ENCODE measurements around the gene HOXD4. TPM values are rescaled to one million over a fixed set of nuclear protein-coding genes. Genes with fewer than 3 reads are reported as not detected.
A peak's percentile ranks its signal among the peaks of the same experiment; 100 is the strongest.

HOXD4 gene
- total RNA-seq, 4 donors from 2014 or later, result 2.2 to 2.6 TPM; not detected in 2

- DNase-seq (ENCODE audit: low spot score in 2 of 2), result peak in 1 of 2 donors; percentile 56
- intact Hi-C loops (cut with DNase I; ENCODE audit: low total_unique reads), result no loop called here
- no peak for TF ChIP-seq POLR2A (IDR thresholded peaks at IDR 0.05)
- no peak for TF ChIP-seq CTCF (IDR thresholded peaks at IDR 0.05)
- 27 to 42% methylated on average over 9 to 12 of the region's 12 CpGs for WGBS, 2 donors
- H3K4me3 ChIP-seq (ENCODE audit: low read depth, poor library complexity, severe bottlenecking), result no peak overlapping the region
Measured at GRCh38 chr2:176177580-176178037, 26.3 kb downstream of the HOXD4 start.

DNA sequence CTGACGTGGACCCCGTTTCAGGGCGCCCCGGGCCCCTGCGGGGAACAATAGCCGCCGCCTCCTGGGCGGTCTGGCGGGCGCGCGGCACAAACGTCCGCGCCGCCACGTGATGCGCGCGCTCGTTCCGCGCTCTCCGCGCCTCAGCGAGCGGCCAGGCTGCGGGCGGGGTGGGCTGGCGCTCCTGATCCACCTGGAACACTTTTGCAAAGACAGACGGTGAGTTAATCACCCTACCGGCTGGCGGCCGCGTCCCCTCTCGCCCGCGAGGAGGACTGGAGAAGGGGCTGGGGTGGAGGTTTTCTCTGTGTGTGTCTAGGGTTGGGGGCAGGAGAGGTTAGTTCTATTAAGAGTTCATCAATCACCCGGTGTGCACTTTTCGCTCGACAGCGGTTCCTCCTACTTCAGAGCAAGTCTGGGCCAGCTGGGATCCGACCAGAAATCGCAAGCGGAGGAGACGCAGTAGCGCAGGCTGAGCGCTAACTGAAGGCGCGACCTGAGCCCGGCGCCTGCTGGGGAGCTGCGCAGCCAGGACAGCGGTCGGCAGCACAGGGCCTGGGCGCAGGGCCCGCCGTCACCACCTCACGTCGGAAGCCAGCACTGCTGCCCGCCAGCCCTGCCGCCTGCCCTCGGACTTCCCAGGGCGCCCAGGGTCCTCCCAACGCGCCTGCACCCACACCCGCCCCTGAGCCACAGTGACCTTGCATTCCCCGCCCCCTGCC lies 26.8 kb downstream of the HOXD4 start:
- intact Hi-C loops (cut with DNase I; ENCODE audit: low total_unique reads), result no loop called here
- no peak overlapping the region for H3K4me3 ChIP-seq (ENCODE audit: low read depth, poor library complexity, severe bottlenecking)
- no peak for TF ChIP-seq POLR2A (IDR thresholded peaks at IDR 0.05)
- TF ChIP-seq CTCF (IDR thresholded peaks at IDR 0.05), result no peak
- peak in 1 of 2 donors; percentile 82 for DNase-seq (ENCODE audit: low spot score in 2 of 2)
- 3 to 7% methylated on average over 29 to 48 of the region's 68 CpGs for WGBS, 2 donors

GRCh38 chr2:176178757-176179295 lies 27.5 kb downstream of the HOXD4 start:
- intact Hi-C loops (cut with DNase I; ENCODE audit: low total_unique reads), result no loop called here
- no peak overlapping the region for H3K4me3 ChIP-seq (ENCODE audit: low read depth, poor library complexity, severe bottlenecking)
- TF ChIP-seq POLR2A (IDR thresholded peaks at IDR 0.05) (no peak), CTCF (IDR thresholded peaks at IDR 0.05) (no peak)
- no peak for DNase-seq (ENCODE audit: low spot score in 2 of 2)
- 20 to 23% methylated on average over 7 of the region's 7 CpGs for WGBS, 2 donors

DNA sequence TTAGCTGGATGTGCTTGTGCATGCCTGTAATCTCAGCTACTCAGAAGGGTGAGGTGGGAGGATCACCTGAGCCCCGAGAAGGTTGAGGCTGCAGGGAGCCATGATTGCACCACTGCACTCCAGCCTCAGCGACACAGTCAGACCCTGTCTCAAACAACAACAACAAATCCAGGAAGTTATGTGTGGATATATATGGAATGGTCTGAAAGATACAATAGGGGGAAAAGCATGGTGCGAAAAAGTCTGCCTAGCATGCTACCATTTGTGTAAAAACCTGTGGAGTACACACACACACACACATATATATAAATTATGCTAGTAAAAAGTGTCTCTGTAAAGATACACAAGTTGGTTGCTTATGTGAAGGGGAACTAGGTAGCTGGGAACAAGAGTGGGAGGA lies 30.2 kb downstream of the HOXD4 start:
- WGBS, 2 donors, result 73 to 80% methylated on average over 3 of the region's 3 CpGs
- TF ChIP-seq POLR2A (IDR thresholded peaks at IDR 0.05) (no peak), CTCF (IDR thresholded peaks at IDR 0.05) (no peak)
- H3K4me3 ChIP-seq (ENCODE audit: low read depth, poor library complexity, severe bottlenecking), result no peak overlapping the region
- DNase-seq (ENCODE audit: low spot score in 2 of 2), result peak in 1 of 2 donors; percentile 42
- intact Hi-C loops (cut with DNase I; ENCODE audit: low total_unique reads), result no loop called here

DNA sequence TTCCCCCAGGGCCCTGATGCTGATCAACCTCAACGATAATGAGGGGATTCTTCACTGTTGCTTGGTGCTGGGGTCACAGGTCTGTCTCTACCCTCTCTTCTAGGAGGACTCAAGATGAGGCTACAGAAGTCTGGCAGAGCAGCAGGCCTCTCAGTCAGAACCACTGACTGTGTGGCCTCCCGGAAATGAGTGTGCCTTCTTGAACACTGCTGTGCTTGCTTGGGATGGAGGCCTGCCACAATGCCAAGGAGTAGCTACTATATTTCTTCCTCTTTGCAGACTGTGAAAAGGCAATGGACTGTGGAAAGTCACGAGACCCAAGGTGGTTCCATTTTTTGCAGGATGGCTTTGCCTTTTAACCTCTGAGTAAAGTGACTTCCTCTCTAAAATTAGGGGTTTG lies 31.3 kb downstream of the HOXD4 start:
- TF ChIP-seq CTCF (IDR thresholded peaks at IDR 0.05) (no peak), POLR2A (IDR thresholded peaks at IDR 0.05) (no peak)
- intact Hi-C loops (cut with DNase I; ENCODE audit: low total_unique reads), result no loop called here
- 86 to 88% methylated on average over 3 of the region's 3 CpGs for WGBS, 2 donors
- DNase-seq (ENCODE audit: low spot score in 2 of 2), result peak in 1 of 2 donors; percentile 54
- no peak overlapping the region for H3K4me3 ChIP-seq (ENCODE audit: low read depth, poor library complexity, severe bottlenecking)

Data from lower leg skin (tissue), 4 donors.